Tibial artery (tissue), 4 donors: ENCODE results near the gene NUDT14.

Experiments used
- DNase-seq, 2 donors: peaks; one replicate each; pipeline ENCODE4 v3.0.0-alpha.2; 2019
- H3K27ac ChIP-seq, 2 donors: fragments of 200-600 bp; sonication (generic) in 1 of 2; 1 replicate in 1 of 2; 2 replicates in 1 of 2; pipeline ENCODE4 v1.5.1; 2018 to 2019; ENCODE audit warnings: mild to moderate bottlenecking in 1 of 2
- H3K27me3 ChIP-seq, 2 donors: fragments of 200-600 bp; sonication (generic) in 1 of 2; one replicate each; pipeline versions ENCODE4 v1.5.1 to v1.6.0; 2016 to 2019
- H3K36me3 ChIP-seq, 3 donors: fragments of 200-600 bp; sonication (generic) in 2 of 3; one replicate each; pipeline ENCODE4 v1.5.1; 2016 to 2019; ENCODE audit warnings: mild to moderate bottlenecking in 2 of 3
- H3K4me1 ChIP-seq, 4 donors: fragments of 200-600 bp; sonication (generic) in 2 of 4; 1 replicate in 3 of 4; 2 replicates in 1 of 4; pipeline ENCODE4 v1.5.1; 2016 to 2019
- H3K4me3 ChIP-seq, 2 donors: fragments of 200-600 bp; sonication (generic) in 1 of 2; 1 replicate in 1 of 2; 2 replicates in 1 of 2; pipeline ENCODE4 v1.5.1; 2018 to 2019; ENCODE audit warnings: mild to moderate bottlenecking in 2 of 2
- H3K9me3 ChIP-seq, 3 donors: fragments of 200-600 bp; sonication (generic) in 1 of 3; one replicate each; pipeline ENCODE4 v1.5.1; 2016 to 2019
- intact Hi-C: fragments of 100-400 bp; cut with DNase I; formaldehyde crosslinking; loops from one replicate; pipeline ENCODE4 v1.15.0; 2023; ENCODE audit warnings: low total_unique reads
- TF ChIP-seq, protein P1 (sequence below), 2 experiments: fragments of 200-600 bp in 1 of 2; fragments of 450-650 bp in 1 of 2; IDR thresholded peaks; one replicate each; pipeline ENCODE4 v1.5.1; 2017 to 2019; ENCODE audit warnings: antibody characterized with exemption in 2 of 2, mild to moderate bottlenecking in 1 of 2, moderate library complexity in 1 of 2

The NUDT14 gene

DNA sequence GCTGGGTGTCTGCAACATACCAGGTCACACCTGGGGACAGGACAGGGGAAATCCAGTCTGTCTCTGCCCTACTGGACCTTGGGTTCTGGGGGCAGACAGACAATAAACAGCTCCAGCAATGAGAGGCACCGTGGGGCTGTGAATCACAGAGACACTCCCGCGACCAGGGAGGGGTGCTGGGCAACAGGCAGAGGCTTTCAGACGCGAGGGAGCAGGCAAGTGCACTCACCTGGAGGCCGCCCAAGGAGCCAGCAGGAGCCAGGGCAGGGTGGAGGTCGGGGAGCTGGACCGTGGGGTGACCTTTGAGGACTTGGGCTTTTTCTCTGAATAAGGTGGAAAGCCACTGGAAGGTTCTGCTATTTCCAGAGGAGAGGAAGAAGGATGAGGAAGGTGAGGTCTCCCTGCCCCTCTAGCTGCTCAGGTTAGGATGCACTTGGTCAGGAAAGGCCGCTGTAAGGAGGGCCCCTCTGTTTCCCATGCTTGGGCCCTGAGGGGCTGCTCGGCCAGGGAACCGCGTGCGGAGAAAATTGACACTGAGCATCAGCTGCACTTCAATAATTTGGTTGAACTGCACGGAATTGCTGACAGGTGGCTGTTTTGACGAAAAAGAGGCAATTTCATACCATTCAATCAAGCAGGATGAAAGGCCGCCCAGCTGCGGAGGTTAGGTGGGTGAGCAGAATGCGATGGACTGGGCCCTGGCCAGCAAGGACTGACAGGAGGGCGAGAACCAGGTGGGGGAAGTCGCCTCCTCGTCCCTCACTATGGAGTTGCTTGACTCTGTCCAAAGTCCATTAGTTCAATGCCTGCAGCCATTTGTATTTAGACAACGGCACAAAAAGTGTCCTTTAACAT lies 54.8 kb downstream of the NUDT14 start:
- intact Hi-C loops = no loop called here
- Histone ChIP-seq H3K36me3 (peaks cover 0 to under 1% (median 0%) of the 10 kb centered on the region in 3 donors), H3K4me3 (no peak overlapping the region), H3K4me1 (no peaks in the 10 kb centered on the region), H3K9me3 (peaks cover 7 to 30% (median 12%) of the 10 kb centered on the region in 3 donors), H3K27ac (no peak overlapping the region), H3K27me3 (peaks cover 0 to 43% of the 10 kb centered on the region in 2 donors)
- TF ChIP-seq, protein P1, sequence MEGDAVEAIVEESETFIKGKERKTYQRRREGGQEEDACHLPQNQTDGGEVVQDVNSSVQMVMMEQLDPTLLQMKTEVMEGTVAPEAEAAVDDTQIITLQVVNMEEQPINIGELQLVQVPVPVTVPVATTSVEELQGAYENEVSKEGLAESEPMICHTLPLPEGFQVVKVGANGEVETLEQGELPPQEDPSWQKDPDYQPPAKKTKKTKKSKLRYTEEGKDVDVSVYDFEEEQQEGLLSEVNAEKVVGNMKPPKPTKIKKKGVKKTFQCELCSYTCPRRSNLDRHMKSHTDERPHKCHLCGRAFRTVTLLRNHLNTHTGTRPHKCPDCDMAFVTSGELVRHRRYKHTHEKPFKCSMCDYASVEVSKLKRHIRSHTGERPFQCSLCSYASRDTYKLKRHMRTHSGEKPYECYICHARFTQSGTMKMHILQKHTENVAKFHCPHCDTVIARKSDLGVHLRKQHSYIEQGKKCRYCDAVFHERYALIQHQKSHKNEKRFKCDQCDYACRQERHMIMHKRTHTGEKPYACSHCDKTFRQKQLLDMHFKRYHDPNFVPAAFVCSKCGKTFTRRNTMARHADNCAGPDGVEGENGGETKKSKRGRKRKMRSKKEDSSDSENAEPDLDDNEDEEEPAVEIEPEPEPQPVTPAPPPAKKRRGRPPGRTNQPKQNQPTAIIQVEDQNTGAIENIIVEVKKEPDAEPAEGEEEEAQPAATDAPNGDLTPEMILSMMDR (IDR thresholded peaks at IDR 0.05) = no peak
- peak in 1 of 2 donors; percentile 55 for DNase-seq

- peaks cover 8 to 27% (median 12%) of the 10 kb centered on the region in 3 donors for H3K9me3 ChIP-seq
- intact Hi-C loops = no loop called here
- TF ChIP-seq, protein P1 (IDR thresholded peaks at IDR 0.05) = no peak
- H3K27me3 ChIP-seq = peaks cover 0 to 52% of the 10 kb centered on the region in 2 donors
- H3K36me3 ChIP-seq = peaks cover 0 to 4% (median 0%) of the 10 kb centered on the region in 3 donors
- no peaks in the 10 kb centered on the region for H3K4me1 ChIP-seq
- H3K27ac ChIP-seq = no peak overlapping the region
- DNase-seq = peak in 1 of 2 donors; percentile 39
- H3K4me3 ChIP-seq = no peak overlapping the region
Observed at GRCh38 chr14:105124823-105125222, 56.3 kb downstream of the NUDT14 start.

DNA sequence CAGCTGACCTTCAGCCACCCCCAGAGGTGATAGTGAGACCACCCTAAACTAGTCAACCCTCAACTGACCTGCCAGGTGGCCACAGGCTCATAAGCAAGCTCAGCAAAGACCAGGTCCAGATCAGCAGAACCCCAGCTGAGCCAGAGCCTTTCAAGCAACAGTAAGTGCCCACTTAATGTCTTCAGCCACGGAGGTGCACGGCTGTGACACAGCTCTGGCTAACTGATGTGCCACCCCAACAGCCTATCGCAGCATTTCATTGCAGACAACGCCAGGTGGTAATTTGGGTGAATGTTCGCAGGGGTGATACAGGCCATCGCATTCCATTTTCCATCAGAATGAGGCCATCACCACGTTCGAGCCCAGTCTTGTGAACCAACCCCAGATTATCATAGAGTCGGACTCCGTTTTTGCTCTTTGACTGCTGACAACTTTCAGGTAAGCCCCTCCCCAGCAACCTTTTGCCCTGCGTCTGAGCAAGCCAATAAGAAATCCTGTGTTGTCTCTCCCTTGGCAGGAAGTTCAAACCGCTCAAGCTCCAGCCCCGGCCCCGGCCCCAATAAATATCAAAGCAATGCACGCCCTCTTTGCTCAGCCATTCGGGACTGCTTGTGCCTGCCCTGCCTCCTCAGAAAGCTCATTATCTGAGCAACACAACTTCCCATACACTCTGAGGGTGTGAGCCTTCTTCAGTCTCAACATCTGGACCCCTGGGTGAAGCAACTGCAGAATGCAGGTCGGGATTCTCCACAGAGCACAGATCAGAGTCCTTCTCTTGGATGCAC lies 56.9 kb downstream of the NUDT14 start:
- H3K27ac ChIP-seq = no peak overlapping the region
- peak in 1 of 2 donors; percentile 40 for DNase-seq
- peaks cover 0 to 4% (median 0%) of the 10 kb centered on the region in 3 donors for H3K36me3 ChIP-seq
- peaks cover 0 to 58% of the 10 kb centered on the region in 2 donors for H3K27me3 ChIP-seq
- TF ChIP-seq, protein P1 (IDR thresholded peaks at IDR 0.05) = no peak
- intact Hi-C loops = no loop called here
- no peaks in the 10 kb centered on the region for H3K4me1 ChIP-seq
- H3K9me3 ChIP-seq = peaks cover 8 to 27% (median 12%) of the 10 kb centered on the region in 3 donors
- no peak overlapping the region for H3K4me3 ChIP-seq

GRCh38 chr14:105123064-105123665 lies 57.9 kb downstream of the NUDT14 start:
- Histone ChIP-seq H3K4me3 (no peak overlapping the region), H3K9me3 (peaks cover 8 to 27% (median 12%) of the 10 kb centered on the region in 3 donors), H3K27me3 (peaks cover 0 to 59% of the 10 kb centered on the region in 2 donors), H3K36me3 (peaks cover 0 to 4% (median 0%) of the 10 kb centered on the region in 3 donors), H3K4me1 (no peaks in the 10 kb centered on the region), H3K27ac (no peak overlapping the region)
- TF ChIP-seq, protein P1 (IDR thresholded peaks at IDR 0.05) = no peak
- no peak for DNase-seq
- intact Hi-C loops = no loop called here
